Measurements from ENCODE around the gene CDKAL1. TPM values are rescaled to one million over a fixed set of nuclear protein-coding genes. Genes with fewer than 3 reads are reported as not detected.
"Not testable (repeated sequence)": the region's sequence is repeated elsewhere in the genome, so short reads cannot be mapped to it uniquely, and the experiment has no call there.

Gene CDKAL1
- total RNA-seq, 1 experiment from 2014 or later = 23.4 TPM

GRCh38 chr6:20741490-20741889 lies 207.2 kb downstream of the CDKAL1 start:
- DNase-seq (ENCODE audit: low spot score) = no peak

- DNase-seq (ENCODE audit: low spot score) = no peak
Measured at GRCh38 chr6:20744911-20745557, 210.8 kb downstream of the CDKAL1 start.

- no peak for DNase-seq (ENCODE audit: low spot score)
Measured at GRCh38 chr6:20746024-20746423, 211.8 kb downstream of the CDKAL1 start.

- no peak for DNase-seq (ENCODE audit: low spot score)
Measured at GRCh38 chr6:20746805-20747558, 212.7 kb downstream of the CDKAL1 start.

GRCh38 chr6:20747991-20748390 lies 213.7 kb downstream of the CDKAL1 start:
- DNase-seq (ENCODE audit: low spot score) = no peak

- DNase-seq (ENCODE audit: low spot score) = no peak
Measured at GRCh38 chr6:20751293-20751935, 217.2 kb downstream of the CDKAL1 start.

- DNase-seq (ENCODE audit: low spot score) = no peak
Measured at GRCh38 chr6:20755631-20756030, 221.4 kb downstream of the CDKAL1 start.

GRCh38 chr6:20756584-20757147 lies 222.4 kb downstream of the CDKAL1 start:
- DNase-seq (ENCODE audit: low spot score) = not testable (repeated sequence)

- peak; percentile 30 for DNase-seq (ENCODE audit: low spot score)
Measured at GRCh38 chr6:20757761-20758160, 223.5 kb downstream of the CDKAL1 start.

GRCh38 chr6:20763296-20763695 lies 229.0 kb downstream of the CDKAL1 start:
- no peak for DNase-seq (ENCODE audit: low spot score)

GRCh38 chr6:20769631-20770030 lies 235.4 kb downstream of the CDKAL1 start:
- DNase-seq (ENCODE audit: low spot score) = no peak

GRCh38 chr6:20770773-20771172 lies 236.5 kb downstream of the CDKAL1 start:
- no peak for DNase-seq (ENCODE audit: low spot score)

- DNase-seq (ENCODE audit: low spot score) = no peak
Measured at GRCh38 chr6:20771409-20771808, 237.2 kb downstream of the CDKAL1 start.

GRCh38 chr6:20773822-20774221 lies 239.6 kb downstream of the CDKAL1 start:
- no peak for DNase-seq (ENCODE audit: low spot score)

- no peak for DNase-seq (ENCODE audit: low spot score)
Measured at GRCh38 chr6:20775981-20776380, 241.7 kb downstream of the CDKAL1 start.

GRCh38 chr6:20777801-20778200 lies 243.5 kb downstream of the CDKAL1 start:
- DNase-seq (ENCODE audit: low spot score) = no peak

GRCh38 chr6:20778459-20778858 lies 244.2 kb downstream of the CDKAL1 start:
- DNase-seq (ENCODE audit: low spot score) = no peak

GRCh38 chr6:20778912-20779311 lies 244.7 kb downstream of the CDKAL1 start:
- no peak for DNase-seq (ENCODE audit: low spot score)

GRCh38 chr6:20789162-20789561 lies 254.9 kb downstream of the CDKAL1 start:
- no peak for DNase-seq (ENCODE audit: low spot score)

- DNase-seq (ENCODE audit: low spot score) = no peak
Measured at GRCh38 chr6:20790032-20790791, 256.0 kb downstream of the CDKAL1 start.

GRCh38 chr6:20791074-20791473 lies 256.8 kb downstream of the CDKAL1 start:
- DNase-seq (ENCODE audit: low spot score) = no peak

- DNase-seq (ENCODE audit: low spot score) = no peak
Measured at GRCh38 chr6:20791944-20792343, 257.7 kb downstream of the CDKAL1 start.

Data from A172 (cell line).